T-helper 2 cell treated with Interferon-gamma antibody and Interleukin-4, amounts not matched to agents 5 μg/mL and 100 μg/mL, for 36 hours (primary cell): ENCODE data around the gene TCF4.

Source experiments
- DNase-seq: peaks from one replicate; pipeline ENCODE4 v3.0.0; 2021; ENCODE audit warnings: low spot score
- H3K27ac Mint-ChIP-seq: one replicate; pipeline ENCODE4 v1.8.0; 2021; ENCODE audit warnings: mild to moderate bottlenecking, mixed read lengths
- H3K27me3 Mint-ChIP-seq: one replicate; pipeline ENCODE4 v1.8.0; 2021; ENCODE audit warnings: low read depth, mixed read lengths
- H3K36me3 Mint-ChIP-seq: one replicate; pipeline ENCODE4 v1.8.0; 2021; ENCODE audit warnings: low read depth, mixed read lengths
- H3K4me1 Mint-ChIP-seq: one replicate; pipeline ENCODE4 v1.8.0; 2021; ENCODE audit warnings: low read depth, mixed read lengths
- H3K4me3 Mint-ChIP-seq: one replicate; pipeline ENCODE4 v1.8.0; 2022; ENCODE audit warnings: mild to moderate bottlenecking, moderate library complexity, mixed read lengths
- H3K9me3 Mint-ChIP-seq: one replicate; pipeline ENCODE4 v1.8.0; 2021; ENCODE audit warnings: mixed read lengths

TCF4 gene

GRCh38 chr18:55301824-55302166 is 286.2 kb downstream of the TCF4 start:
- no peak overlapping the region for H3K27ac Mint-ChIP-seq
- H3K9me3 Mint-ChIP-seq = no peaks in the 10 kb centered on the region
- no peak for DNase-seq
- no peaks in the 10 kb centered on the region for H3K36me3 Mint-ChIP-seq
- H3K4me1 Mint-ChIP-seq = no peaks in the 10 kb centered on the region
- no peak overlapping the region for H3K4me3 Mint-ChIP-seq
- peaks cover 6% of the 10 kb centered on the region for H3K27me3 Mint-ChIP-seq

- Mint-ChIP-seq H3K4me1 (no peaks in the 10 kb centered on the region), H3K9me3 (no peaks in the 10 kb centered on the region), H3K4me3 (no peak overlapping the region), H3K36me3 (no peaks in the 10 kb centered on the region), H3K27me3 (peaks cover 6% of the 10 kb centered on the region), H3K27ac (no peak overlapping the region)
- DNase-seq = no peak
Observed at GRCh38 chr18:55300936-55301531, 287.0 kb downstream of the TCF4 start.

- DNase-seq = no peak
- Mint-ChIP-seq H3K27me3 (peaks cover 6% of the 10 kb centered on the region), H3K9me3 (no peaks in the 10 kb centered on the region), H3K4me3 (no peak overlapping the region), H3K27ac (no peak overlapping the region), H3K4me1 (no peaks in the 10 kb centered on the region), H3K36me3 (no peaks in the 10 kb centered on the region)
Observed at GRCh38 chr18:55300421-55300935, 287.5 kb downstream of the TCF4 start.

GRCh38 chr18:55296778-55297177 is 291.2 kb downstream of the TCF4 start:
- H3K27ac Mint-ChIP-seq = no peak overlapping the region
- no peaks in the 10 kb centered on the region for H3K27me3 Mint-ChIP-seq
- no peaks in the 10 kb centered on the region for H3K4me1 Mint-ChIP-seq
- H3K4me3 Mint-ChIP-seq = no peak overlapping the region
- no peaks in the 10 kb centered on the region for H3K36me3 Mint-ChIP-seq
- no peaks in the 10 kb centered on the region for H3K9me3 Mint-ChIP-seq
- no peak for DNase-seq

- Mint-ChIP-seq H3K27me3 (peaks cover 5% of the 10 kb centered on the region), H3K27ac (no peak overlapping the region), H3K4me3 (no peak overlapping the region), H3K36me3 (no peaks in the 10 kb centered on the region), H3K4me1 (no peaks in the 10 kb centered on the region), H3K9me3 (no peaks in the 10 kb centered on the region)
- DNase-seq = no peak
Observed at GRCh38 chr18:55296115-55296514, 291.9 kb downstream of the TCF4 start.

GRCh38 chr18:55290898-55291297 is 297.1 kb downstream of the TCF4 start:
- Mint-ChIP-seq H3K36me3 (no peaks in the 10 kb centered on the region), H3K9me3 (no peaks in the 10 kb centered on the region), H3K27ac (no peak overlapping the region), H3K4me3 (no peak overlapping the region), H3K4me1 (no peaks in the 10 kb centered on the region), H3K27me3 (peaks cover 7% of the 10 kb centered on the region)
- DNase-seq = no peak

- no peak overlapping the region for H3K4me3 Mint-ChIP-seq
- H3K4me1 Mint-ChIP-seq = no peaks in the 10 kb centered on the region
- H3K27ac Mint-ChIP-seq = no peak overlapping the region
- no peaks in the 10 kb centered on the region for H3K36me3 Mint-ChIP-seq
- DNase-seq = no peak
- H3K9me3 Mint-ChIP-seq = no peaks in the 10 kb centered on the region
- peaks cover 7% of the 10 kb centered on the region for H3K27me3 Mint-ChIP-seq
Observed at GRCh38 chr18:55289775-55290174, 298.2 kb downstream of the TCF4 start.

GRCh38 chr18:55289048-55289447 is 298.9 kb downstream of the TCF4 start:
- Mint-ChIP-seq H3K27me3 (peaks cover 7% of the 10 kb centered on the region), H3K4me1 (no peaks in the 10 kb centered on the region), H3K27ac (no peak overlapping the region), H3K4me3 (no peak overlapping the region), H3K9me3 (no peaks in the 10 kb centered on the region), H3K36me3 (no peaks in the 10 kb centered on the region)
- DNase-seq = no peak

GRCh38 chr18:55287935-55288868 is 299.8 kb downstream of the TCF4 start:
- no peak for DNase-seq
- Mint-ChIP-seq H3K27me3 (peaks cover 7% of the 10 kb centered on the region), H3K4me1 (no peaks in the 10 kb centered on the region), H3K36me3 (no peaks in the 10 kb centered on the region), H3K27ac (no peak overlapping the region), H3K9me3 (no peaks in the 10 kb centered on the region), H3K4me3 (no peak overlapping the region)

- Mint-ChIP-seq H3K27me3 (peaks cover 7% of the 10 kb centered on the region), H3K4me1 (no peaks in the 10 kb centered on the region), H3K4me3 (no peak overlapping the region), H3K36me3 (no peaks in the 10 kb centered on the region), H3K27ac (no peak overlapping the region), H3K9me3 (no peaks in the 10 kb centered on the region)
- no peak for DNase-seq
Observed at GRCh38 chr18:55287149-55287806, 300.7 kb downstream of the TCF4 start.

GRCh38 chr18:55286257-55286825 is 301.7 kb downstream of the TCF4 start:
- H3K27ac Mint-ChIP-seq = no peak overlapping the region
- H3K36me3 Mint-ChIP-seq = no peaks in the 10 kb centered on the region
- H3K27me3 Mint-ChIP-seq = peaks cover 4% of the 10 kb centered on the region
- H3K9me3 Mint-ChIP-seq = no peaks in the 10 kb centered on the region
- H3K4me1 Mint-ChIP-seq = no peaks in the 10 kb centered on the region
- H3K4me3 Mint-ChIP-seq = no peak overlapping the region
- no peak for DNase-seq

GRCh38 chr18:55284614-55285013 is 303.4 kb downstream of the TCF4 start:
- Mint-ChIP-seq H3K36me3 (no peaks in the 10 kb centered on the region), H3K27ac (no peak overlapping the region), H3K27me3 (no peaks in the 10 kb centered on the region), H3K4me3 (no peak overlapping the region), H3K4me1 (no peaks in the 10 kb centered on the region), H3K9me3 (no peaks in the 10 kb centered on the region)
- no peak for DNase-seq

- Mint-ChIP-seq H3K4me1 (no peaks in the 10 kb centered on the region), H3K27ac (no peak overlapping the region), H3K4me3 (no peak overlapping the region), H3K27me3 (no peaks in the 10 kb centered on the region), H3K9me3 (no peaks in the 10 kb centered on the region), H3K36me3 (no peaks in the 10 kb centered on the region)
- DNase-seq = no peak
Observed at GRCh38 chr18:55283309-55283708, 304.7 kb downstream of the TCF4 start.

- DNase-seq = no peak
- no peak overlapping the region for H3K27ac Mint-ChIP-seq
- no peaks in the 10 kb centered on the region for H3K4me1 Mint-ChIP-seq
- no peak overlapping the region for H3K4me3 Mint-ChIP-seq
- no peaks in the 10 kb centered on the region for H3K9me3 Mint-ChIP-seq
- H3K27me3 Mint-ChIP-seq = no peaks in the 10 kb centered on the region
- H3K36me3 Mint-ChIP-seq = no peaks in the 10 kb centered on the region
Observed at GRCh38 chr18:55280503-55280902, 307.5 kb downstream of the TCF4 start.
